Fibroblast of skin of scalp (primary cell): Measurements from ENCODE around the gene ASRGL1.
"Not testable (repeated sequence)": the region's sequence is repeated elsewhere in the genome, so short reads cannot be mapped to it uniquely, and the experiment has no call there.

ENCODE experiments used
- DNase-seq: peaks from one replicate; pipeline ENCODE4 v3.0.0-alpha.2; 2013

Gene ASRGL1

GRCh38 chr11:62352355-62353336, 15.4 kb downstream of the ASRGL1 start:
- no peak for DNase-seq

GRCh38 chr11:62353841-62354240, 16.6 kb downstream of the ASRGL1 start:
- no peak for DNase-seq

GRCh38 chr11:62358273-62358672, 21.0 kb downstream of the ASRGL1 start:
- DNase-seq = no peak

GRCh38 chr11:62359475-62359874, 22.2 kb downstream of the ASRGL1 start:
- no peak for DNase-seq

- no peak for DNase-seq
Measured at GRCh38 chr11:62360685-62361084, 23.4 kb downstream of the ASRGL1 start.

- not testable (repeated sequence) for DNase-seq
Measured at GRCh38 chr11:62368861-62369477, 31.7 kb downstream of the ASRGL1 start.

- no peak for DNase-seq
Measured at GRCh38 chr11:62370743-62371440, 33.6 kb downstream of the ASRGL1 start.

- DNase-seq = no peak
Measured at GRCh38 chr11:62372871-62373270, 35.6 kb downstream of the ASRGL1 start.

GRCh38 chr11:62373464-62374119, 36.3 kb downstream of the ASRGL1 start:
- DNase-seq = no peak

- DNase-seq = no peak
Measured at GRCh38 chr11:62374801-62375200, 37.6 kb downstream of the ASRGL1 start.

- peak; percentile 50 for DNase-seq
Measured at GRCh38 chr11:62378459-62379063, 41.3 kb downstream of the ASRGL1 start.

GRCh38 chr11:62379586-62379985, 42.3 kb downstream of the ASRGL1 start:
- DNase-seq = not testable (repeated sequence)

- DNase-seq = peak; percentile 70
Measured at GRCh38 chr11:62380821-62381245, 43.6 kb downstream of the ASRGL1 start.

- no peak for DNase-seq
Measured at GRCh38 chr11:62383822-62384221, 46.6 kb downstream of the ASRGL1 start.

GRCh38 chr11:62386083-62386482, 48.8 kb downstream of the ASRGL1 start:
- not testable (repeated sequence) for DNase-seq

GRCh38 chr11:62387381-62387780, 50.1 kb downstream of the ASRGL1 start:
- DNase-seq = no peak

- DNase-seq = no peak
Measured at GRCh38 chr11:62388999-62389398, 51.8 kb downstream of the ASRGL1 start.

- no peak for DNase-seq
Measured at GRCh38 chr11:62390237-62390636, 53.0 kb downstream of the ASRGL1 start.

GRCh38 chr11:62390722-62391121, 53.5 kb downstream of the ASRGL1 start:
- no peak for DNase-seq

- no peak for DNase-seq
Measured at GRCh38 chr11:62391642-62392425, 54.6 kb downstream of the ASRGL1 start.

GRCh38 chr11:62392506-62392905, 55.3 kb downstream of the ASRGL1 start:
- DNase-seq = no peak
